WTC11 (cell line): ENCODE results near the gene SCARB2.

Source experiments
- TF ChIP-seq, protein P1 (sequence below): fragments of 200-600 bp; IDR thresholded peaks from 2 replicates; pipeline ENCODE4 v1.8.0; 2022; ENCODE audit warnings: antibody characterized with exemption
- TF ChIP-seq, protein P2 (sequence below): sonication (generic); formaldehyde crosslinking; conservative IDR thresholded peaks from 2 replicates; pipeline ENCODE4 v1.8.1; 2022; ENCODE audit warnings: mild to moderate bottlenecking, missing genetic modification reagents

DNA sequence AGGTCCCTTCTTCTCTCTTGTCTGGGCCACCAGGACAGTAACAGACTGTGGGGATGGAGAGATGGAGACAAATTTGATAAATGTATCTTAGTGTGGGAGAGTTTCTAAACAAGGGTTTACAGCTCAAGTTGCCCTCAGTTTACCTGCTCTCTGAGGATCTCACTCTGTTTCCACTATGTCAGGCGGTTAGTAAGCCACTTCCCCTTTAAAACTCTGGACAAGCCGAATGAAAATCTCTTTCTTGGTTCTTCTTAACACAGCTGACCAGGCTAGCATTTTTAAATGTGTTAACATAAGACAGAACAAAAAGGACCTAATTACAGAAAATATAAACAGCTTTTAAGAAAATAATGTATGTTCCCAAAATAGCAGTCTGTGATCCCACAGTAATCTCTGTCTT lies 2.9 kb upstream of the SCARB2 start:
- TF ChIP-seq, protein P1, sequence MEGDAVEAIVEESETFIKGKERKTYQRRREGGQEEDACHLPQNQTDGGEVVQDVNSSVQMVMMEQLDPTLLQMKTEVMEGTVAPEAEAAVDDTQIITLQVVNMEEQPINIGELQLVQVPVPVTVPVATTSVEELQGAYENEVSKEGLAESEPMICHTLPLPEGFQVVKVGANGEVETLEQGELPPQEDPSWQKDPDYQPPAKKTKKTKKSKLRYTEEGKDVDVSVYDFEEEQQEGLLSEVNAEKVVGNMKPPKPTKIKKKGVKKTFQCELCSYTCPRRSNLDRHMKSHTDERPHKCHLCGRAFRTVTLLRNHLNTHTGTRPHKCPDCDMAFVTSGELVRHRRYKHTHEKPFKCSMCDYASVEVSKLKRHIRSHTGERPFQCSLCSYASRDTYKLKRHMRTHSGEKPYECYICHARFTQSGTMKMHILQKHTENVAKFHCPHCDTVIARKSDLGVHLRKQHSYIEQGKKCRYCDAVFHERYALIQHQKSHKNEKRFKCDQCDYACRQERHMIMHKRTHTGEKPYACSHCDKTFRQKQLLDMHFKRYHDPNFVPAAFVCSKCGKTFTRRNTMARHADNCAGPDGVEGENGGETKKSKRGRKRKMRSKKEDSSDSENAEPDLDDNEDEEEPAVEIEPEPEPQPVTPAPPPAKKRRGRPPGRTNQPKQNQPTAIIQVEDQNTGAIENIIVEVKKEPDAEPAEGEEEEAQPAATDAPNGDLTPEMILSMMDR, result no peak
- TF ChIP-seq, protein P2, sequence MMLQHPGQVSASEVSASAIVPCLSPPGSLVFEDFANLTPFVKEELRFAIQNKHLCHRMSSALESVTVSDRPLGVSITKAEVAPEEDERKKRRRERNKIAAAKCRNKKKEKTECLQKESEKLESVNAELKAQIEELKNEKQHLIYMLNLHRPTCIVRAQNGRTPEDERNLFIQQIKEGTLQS (CRISPR knock-in tag), result no peak
